Lower lobe of right lung (tissue), 2 donors: Measurements from ENCODE around the gene LRRC58. TPM values are rescaled to one million over a fixed set of nuclear protein-coding genes. Genes with fewer than 3 reads are reported as not detected.

ENCODE experiments used
- ATAC-seq, 2 donors: fragments of 200-7000 bp; cut with Tn5 transposase; one replicate each; pipeline ENCODE4 v1.9.1; 2020 to 2022; ENCODE audit warnings: mild to moderate bottlenecking in 2 of 2, moderate library complexity in 2 of 2
- DNase-seq: peaks from one replicate; pipeline ENCODE4 v3.0.0-alpha.2; 2020
- H3K27ac ChIP-seq: fragments of 200-600 bp; one replicate; pipeline ENCODE4 v1.8.0; 2022
- H3K27me3 ChIP-seq: fragments of 200-600 bp; one replicate; pipeline ENCODE4 v1.8.0; 2022; ENCODE audit warnings: low read depth
- H3K36me3 ChIP-seq: fragments of 200-600 bp; one replicate; pipeline ENCODE4 v1.8.0; 2022; ENCODE audit warnings: mild to moderate bottlenecking
- H3K4me1 ChIP-seq: fragments of 200-600 bp; one replicate; pipeline ENCODE4 v1.8.0; 2022
- H3K4me3 ChIP-seq: fragments of 200-600 bp; one replicate; pipeline ENCODE4 v1.8.0; 2022; ENCODE audit warnings: mild to moderate bottlenecking
- H3K9me3 ChIP-seq: fragments of 200-600 bp; one replicate; pipeline ENCODE4 v1.8.0; 2022
- CTCF ChIP-seq: fragments of 200-600 bp; IDR thresholded peaks from one replicate; pipeline ENCODE4 v1.8.0; 2022; ENCODE audit warnings: antibody characterized with exemption, mild to moderate bottlenecking
- intact Hi-C: fragments of 100-400 bp; cut with DNase I; formaldehyde crosslinking; loops from one replicate; pipeline ENCODE4 v1.11.0; 2022
- long read RNA-seq: library from polyadenylated mRNA; unstranded; transcript quantifications from one replicate; pipeline ENCODE4 v2.0.0, GENCODE V29; 2021
- total RNA-seq: library from RNA; stranded (reverse); fragmentation: NEBNext Ultra II Directional; extraction: Animal tissue kit (Norgen Biotek cat#: 25700); gene quantifications from one replicate; pipeline ENCODE4 v1.2.1, GENCODE V29; 2021
- donor health status: DM: no; HTN: yes; CAD: no; lungs with severe emphysema.

LRRC58 gene
- 19.5 TPM for total RNA-seq
- long read RNA-seq, full-length matches to known transcripts, result 28 of 32 reads
- long read RNA-seq, partial matches to known transcripts, result 0 of 32 reads
- long read RNA-seq, other reads (novel, unspliced or antisense), result 4 of 32 reads

- TF ChIP-seq CTCF, result peak; percentile 46
- DNase-seq (peak; percentile 95), ATAC-seq (peak; percentile 98 to 99)
- intact Hi-C loops, result no loop called here
- Histone ChIP-seq H3K9me3 (no peaks in the 10 kb centered on the region), H3K27ac (peak within 1 kb of the TSS; percentile 92), H3K4me3 (peak within 1 kb of the TSS; percentile 76), H3K4me1 (peaks cover 51% of the 10 kb centered on the region), H3K27me3 (no peaks in the 10 kb centered on the region), H3K36me3 (no peaks in the 10 kb centered on the region)
These were observed at the start of gene LRRC58 for GRCh38 chr3:120348991-120349854. Gene LRRC58 (minus strand): TSS chr3:120349354. CDS start chr3:120349243, 111 bp downstream.

GRCh38 chr3:120396469-120396868, 47.3 kb upstream of the LRRC58 start:
- H3K9me3 ChIP-seq, result no peaks in the 10 kb centered on the region
- H3K4me3 ChIP-seq, result no peak overlapping the region
- intact Hi-C loops, result no loop called here
- DNase-seq, result no peak
- peaks cover 72% of the 10 kb centered on the region for H3K36me3 ChIP-seq
- no peaks in the 10 kb centered on the region for H3K4me1 ChIP-seq
- no peak overlapping the region for H3K27ac ChIP-seq
- no peaks in the 10 kb centered on the region for H3K27me3 ChIP-seq
- no peak for ATAC-seq
- no peak for TF ChIP-seq CTCF

- DNase-seq (no peak), ATAC-seq (no peak)
- Histone ChIP-seq H3K27ac (no peak overlapping the region), H3K27me3 (no peaks in the 10 kb centered on the region), H3K4me3 (no peak overlapping the region), H3K9me3 (no peaks in the 10 kb centered on the region), H3K4me1 (no peaks in the 10 kb centered on the region), H3K36me3 (peaks cover 50% of the 10 kb centered on the region)
- no peak for TF ChIP-seq CTCF
- intact Hi-C loops, result no loop called here
These were observed 45.2 kb upstream of the LRRC58 start for GRCh38 chr3:120394347-120394746.

GRCh38 chr3:120393761-120394160, 44.6 kb upstream of the LRRC58 start:
- DNase-seq, result no peak
- Histone ChIP-seq H3K36me3 (peaks cover 44% of the 10 kb centered on the region), H3K4me1 (no peaks in the 10 kb centered on the region), H3K4me3 (no peak overlapping the region), H3K27ac (no peak overlapping the region), H3K27me3 (no peaks in the 10 kb centered on the region), H3K9me3 (no peaks in the 10 kb centered on the region)
- no peak for TF ChIP-seq CTCF
- intact Hi-C loops, result no loop called here
- ATAC-seq, result no peak

GRCh38 chr3:120393243-120393642, 44.1 kb upstream of the LRRC58 start:
- Histone ChIP-seq H3K27ac (no peak overlapping the region), H3K36me3 (peaks cover 39% of the 10 kb centered on the region), H3K9me3 (no peaks in the 10 kb centered on the region), H3K4me3 (no peak overlapping the region), H3K4me1 (no peaks in the 10 kb centered on the region), H3K27me3 (no peaks in the 10 kb centered on the region)
- DNase-seq, result no peak
- TF ChIP-seq CTCF, result no peak
- ATAC-seq, result no peak
- intact Hi-C loops, result no loop called here
